Measurements from ENCODE around the gene PNPLA5. TPM values are rescaled to one million over a fixed set of nuclear protein-coding genes. Genes with fewer than 3 reads are reported as not detected.

The PNPLA5 gene
- total RNA-seq, 1 donor from 2014 or later = not detected

- H3K27ac ChIP-seq = no peak overlapping the region
- TF ChIP-seq POLR2A (IDR thresholded peaks at IDR 0.05) (no peak), POLR2AphosphoS5 (IDR thresholded peaks at IDR 0.05; ENCODE audit: insufficient read depth in 1 of 2, low read depth in 1 of 2) (no peak), CTCF (IDR thresholded peaks at IDR 0.05) (no peak)
- H3K4me1 ChIP-seq = no peaks in the 10 kb centered on the region
- no peaks in the 10 kb centered on the region for H3K36me3 ChIP-seq
- H3K27me3 ChIP-seq = peaks cover 6% of the 10 kb centered on the region
- no peak for DNase-seq (ENCODE audit: extremely low spot score in 2 of 2)
- H3K9me3 ChIP-seq = no peaks in the 10 kb centered on the region
- no peak overlapping the region for H3K4me3 ChIP-seq
- intact Hi-C loops (cut with DNase I) = no loop called here
These were observed 32.2 kb downstream of the PNPLA5 start for GRCh38 chr22:43859621-43860020.

- H3K27me3 ChIP-seq = peaks cover 6% of the 10 kb centered on the region
- no peak overlapping the region for H3K4me3 ChIP-seq
- H3K4me1 ChIP-seq = no peaks in the 10 kb centered on the region
- H3K36me3 ChIP-seq = no peaks in the 10 kb centered on the region
- no peak for DNase-seq (ENCODE audit: extremely low spot score in 2 of 2)
- TF ChIP-seq POLR2A (IDR thresholded peaks at IDR 0.05) = no peak
- H3K9me3 ChIP-seq = no peaks in the 10 kb centered on the region
- intact Hi-C loops (cut with DNase I) = no loop called here
- no peak overlapping the region for H3K27ac ChIP-seq
These were observed 32.6 kb downstream of the PNPLA5 start for GRCh38 chr22:43859176-43859575.

GRCh38 chr22:43858156-43858895, 33.5 kb downstream of the PNPLA5 start:
- TF ChIP-seq POLR2AphosphoS5 (IDR thresholded peaks at IDR 0.05; ENCODE audit: insufficient read depth in 1 of 2, low read depth in 1 of 2) (no peak), CTCF (IDR thresholded peaks at IDR 0.05) (no peak), POLR2A (IDR thresholded peaks at IDR 0.05) (no peak)
- DNase-seq (ENCODE audit: extremely low spot score in 2 of 2) = no peak
- no peaks in the 10 kb centered on the region for H3K9me3 ChIP-seq
- H3K4me1 ChIP-seq = no peaks in the 10 kb centered on the region
- H3K27me3 ChIP-seq = peaks cover 6% of the 10 kb centered on the region
- intact Hi-C loops (cut with DNase I) = no loop called here
- H3K4me3 ChIP-seq = no peak overlapping the region
- H3K36me3 ChIP-seq = no peaks in the 10 kb centered on the region
- H3K27ac ChIP-seq = no peak overlapping the region

- Histone ChIP-seq H3K4me1 (no peaks in the 10 kb centered on the region), H3K27me3 (peaks cover 6% of the 10 kb centered on the region), H3K9me3 (no peaks in the 10 kb centered on the region), H3K27ac (no peak overlapping the region), H3K36me3 (no peaks in the 10 kb centered on the region), H3K4me3 (no peak overlapping the region)
- TF ChIP-seq POLR2AphosphoS5 (IDR thresholded peaks at IDR 0.05; ENCODE audit: insufficient read depth in 1 of 2, low read depth in 1 of 2) = no peak
- no peak for TF ChIP-seq CTCF (IDR thresholded peaks at IDR 0.05)
- no peak for TF ChIP-seq POLR2A (IDR thresholded peaks at IDR 0.05)
- DNase-seq (ENCODE audit: extremely low spot score in 2 of 2) = no peak
- intact Hi-C loops (cut with DNase I) = no loop called here
These were observed 34.4 kb downstream of the PNPLA5 start for GRCh38 chr22:43857367-43857766.

- H3K9me3 ChIP-seq = no peaks in the 10 kb centered on the region
- intact Hi-C loops (cut with DNase I) = no loop called here
- TF ChIP-seq POLR2A (IDR thresholded peaks at IDR 0.05) (no peak), POLR2AphosphoS5 (IDR thresholded peaks at IDR 0.05; ENCODE audit: insufficient read depth in 1 of 2, low read depth in 1 of 2) (no peak), CTCF (IDR thresholded peaks at IDR 0.05) (no peak)
These were observed 36.4 kb downstream of the PNPLA5 start for GRCh38 chr22:43855431-43855830.

More at GRCh38 chr22:43855431-43855830, 36.4 kb downstream of the PNPLA5 start:
- Histone ChIP-seq H3K4me1 (no peaks in the 10 kb centered on the region), H3K4me3 (no peak overlapping the region), H3K36me3 (no peaks in the 10 kb centered on the region), H3K27me3 (no peaks in the 10 kb centered on the region), H3K27ac (no peak overlapping the region)
- DNase-seq (ENCODE audit: extremely low spot score in 2 of 2) = no peak

Measured in vagina (tissue), 2 donors.